Stimulated activated naive CD8-positive, alpha-beta T cell treated with anti-CD3 and anti-CD28 coated beads, Interleukin-15, amount 100 ng/mL, for 72 hours (primary cell): ENCODE measurements around the gene DDX51.

Source experiments
- ATAC-seq: fragments of 150-1000 bp; cut with Tn5 transposase; 2 replicates; pipeline ENCODE4 v1.10.0; 2021; ENCODE audit warnings: mild to moderate bottlenecking, moderate library complexity
- DNase-seq, 2 donors: peaks; one replicate each; pipeline ENCODE4 v3.0.0; 2021 to 2022
- H3K27ac Mint-ChIP-seq, 2 donors: one replicate each; pipeline ENCODE4 v1.8.0; 2022; ENCODE audit warnings: mild to moderate bottlenecking in 2 of 2, mixed read lengths in 2 of 2, moderate library complexity in 2 of 2
- H3K27me3 Mint-ChIP-seq: one replicate; pipeline ENCODE4 v1.8.0; 2022; ENCODE audit warnings: mixed read lengths
- H3K4me1 Mint-ChIP-seq: one replicate; pipeline ENCODE4 v1.8.0; 2022; ENCODE audit warnings: mild to moderate bottlenecking, mixed read lengths
- H3K4me3 Mint-ChIP-seq, 2 donors: one replicate each; pipeline ENCODE4 v1.8.0; 2022; ENCODE audit warnings: mild to moderate bottlenecking in 2 of 2, mixed read lengths in 2 of 2, moderate library complexity in 1 of 2
- H3K9me3 Mint-ChIP-seq, 2 donors: one replicate each; pipeline ENCODE4 v1.8.0; 2022; ENCODE audit warnings: mixed read lengths in 2 of 2

DDX51 gene

GRCh38 chr12:132132609-132133430 is 11.3 kb downstream of the DDX51 start:
- peak; percentile 29 for ATAC-seq
- Mint-ChIP-seq H3K27me3 (no peaks in the 10 kb centered on the region), H3K27ac (no peak overlapping the region), H3K4me3 (no peak overlapping the region), H3K4me1 (no peaks in the 10 kb centered on the region), H3K9me3 (peaks cover 5 to 9% of the 10 kb centered on the region in 2 donors)
- no peak for DNase-seq

GRCh38 chr12:132131952-132132351 is 12.2 kb downstream of the DDX51 start:
- ATAC-seq (no peak), DNase-seq (no peak)
- no peak overlapping the region for H3K4me3 Mint-ChIP-seq
- no peak overlapping the region for H3K27ac Mint-ChIP-seq
- H3K4me1 Mint-ChIP-seq: no peaks in the 10 kb centered on the region
- peaks cover 5 to 9% of the 10 kb centered on the region in 2 donors for H3K9me3 Mint-ChIP-seq
- H3K27me3 Mint-ChIP-seq: no peaks in the 10 kb centered on the region

- ATAC-seq (no peak), DNase-seq (no peak)
- Mint-ChIP-seq H3K4me3 (no peak overlapping the region), H3K9me3 (peaks cover 5 to 9% of the 10 kb centered on the region in 2 donors), H3K27ac (no peak overlapping the region), H3K4me1 (no peaks in the 10 kb centered on the region), H3K27me3 (no peaks in the 10 kb centered on the region)
Observed at GRCh38 chr12:132131229-132131628, 12.9 kb downstream of the DDX51 start.

GRCh38 chr12:132130690-132131089 is 13.4 kb downstream of the DDX51 start:
- H3K9me3 Mint-ChIP-seq: peaks cover 5 to 9% of the 10 kb centered on the region in 2 donors
- H3K4me3 Mint-ChIP-seq: no peak overlapping the region
- ATAC-seq: no peak
- DNase-seq: no peak
- H3K27me3 Mint-ChIP-seq: no peaks in the 10 kb centered on the region
- no peak overlapping the region for H3K27ac Mint-ChIP-seq
- H3K4me1 Mint-ChIP-seq: no peaks in the 10 kb centered on the region

- ATAC-seq: no peak
- H3K27ac Mint-ChIP-seq: peak overlapping the region in 1 of 2 donors; percentile 77
- H3K4me3 Mint-ChIP-seq: no peak overlapping the region
Observed at GRCh38 chr12:132129007-132129406, 15.1 kb downstream of the DDX51 start.

GRCh38 chr12:132127041-132127440 is 17.1 kb downstream of the DDX51 start:
- no peak for ATAC-seq
- Mint-ChIP-seq H3K4me3 (no peak overlapping the region), H3K9me3 (peaks cover 5 to 9% of the 10 kb centered on the region in 2 donors), H3K27ac (no peak overlapping the region), H3K27me3 (no peaks in the 10 kb centered on the region), H3K4me1 (no peaks in the 10 kb centered on the region)
- no peak for DNase-seq

More at GRCh38 chr12:132129007-132129406, 15.1 kb downstream of the DDX51 start:
- H3K27me3 Mint-ChIP-seq: no peaks in the 10 kb centered on the region
- peaks cover 5 to 9% of the 10 kb centered on the region in 2 donors for H3K9me3 Mint-ChIP-seq
- no peaks in the 10 kb centered on the region for H3K4me1 Mint-ChIP-seq
- DNase-seq: no peak

GRCh38 chr12:132125736-132126135 is 18.4 kb downstream of the DDX51 start:
- H3K9me3 Mint-ChIP-seq: peaks cover 5 to 9% of the 10 kb centered on the region in 2 donors
- no peak overlapping the region for H3K27ac Mint-ChIP-seq

GRCh38 chr12:132124766-132125425 is 19.2 kb downstream of the DDX51 start:
- H3K9me3 Mint-ChIP-seq: peaks cover 5 to 9% of the 10 kb centered on the region in 2 donors
- no peak overlapping the region for H3K4me3 Mint-ChIP-seq
- DNase-seq (no peak), ATAC-seq (peak; percentile 50)
- H3K27me3 Mint-ChIP-seq: no peaks in the 10 kb centered on the region
- H3K4me1 Mint-ChIP-seq: no peaks in the 10 kb centered on the region
- no peak overlapping the region for H3K27ac Mint-ChIP-seq

More at GRCh38 chr12:132125736-132126135, 18.4 kb downstream of the DDX51 start:
- ATAC-seq (no peak), DNase-seq (no peak)
- Mint-ChIP-seq H3K4me3 (no peak overlapping the region), H3K27me3 (no peaks in the 10 kb centered on the region), H3K4me1 (no peaks in the 10 kb centered on the region)

GRCh38 chr12:132123970-132124765 is 20.0 kb downstream of the DDX51 start:
- no peak overlapping the region for H3K27ac Mint-ChIP-seq
- no peak for DNase-seq
- no peaks in the 10 kb centered on the region for H3K27me3 Mint-ChIP-seq
- no peak for ATAC-seq
- no peaks in the 10 kb centered on the region for H3K4me1 Mint-ChIP-seq
- H3K9me3 Mint-ChIP-seq: peaks cover 2 to 5% of the 10 kb centered on the region in 2 donors
- H3K4me3 Mint-ChIP-seq: no peak overlapping the region

GRCh38 chr12:132121283-132121682 is 22.8 kb downstream of the DDX51 start:
- no peak for DNase-seq
- Mint-ChIP-seq H3K27ac (no peak overlapping the region), H3K4me3 (no peak overlapping the region)

GRCh38 chr12:132118876-132119275 is 25.2 kb downstream of the DDX51 start:
- H3K9me3 Mint-ChIP-seq: no peaks in the 10 kb centered on the region
- H3K4me1 Mint-ChIP-seq: no peaks in the 10 kb centered on the region
- ATAC-seq (no peak), DNase-seq (no peak)
- no peak overlapping the region for H3K27ac Mint-ChIP-seq
- H3K4me3 Mint-ChIP-seq: no peak overlapping the region
- no peaks in the 10 kb centered on the region for H3K27me3 Mint-ChIP-seq

More at GRCh38 chr12:132121283-132121682, 22.8 kb downstream of the DDX51 start:
- Mint-ChIP-seq H3K27me3 (no peaks in the 10 kb centered on the region), H3K4me1 (no peaks in the 10 kb centered on the region), H3K9me3 (no peaks in the 10 kb centered on the region)
- no peak for ATAC-seq

GRCh38 chr12:132117558-132117875 is 26.6 kb downstream of the DDX51 start:
- DNase-seq (no peak), ATAC-seq (peak; percentile 57)
- Mint-ChIP-seq H3K4me1 (no peaks in the 10 kb centered on the region), H3K4me3 (no peak overlapping the region), H3K9me3 (no peaks in the 10 kb centered on the region), H3K27me3 (no peaks in the 10 kb centered on the region), H3K27ac (peak overlapping the region in 1 of 2 donors; percentile 94)

- Mint-ChIP-seq H3K27me3 (no peaks in the 10 kb centered on the region), H3K27ac (no peak overlapping the region), H3K4me3 (no peak overlapping the region), H3K4me1 (no peaks in the 10 kb centered on the region), H3K9me3 (no peaks in the 10 kb centered on the region)
- ATAC-seq: peak; percentile 18
- DNase-seq: no peak
Observed at GRCh38 chr12:132116709-132117557, 27.2 kb downstream of the DDX51 start.

- Mint-ChIP-seq H3K9me3 (no peaks in the 10 kb centered on the region), H3K4me3 (no peak overlapping the region), H3K4me1 (no peaks in the 10 kb centered on the region), H3K27me3 (no peaks in the 10 kb centered on the region), H3K27ac (peak overlapping the region in 1 of 2 donors; percentile 54)
- DNase-seq: no peak
- ATAC-seq: no peak
Observed at GRCh38 chr12:132115500-132115899, 28.6 kb downstream of the DDX51 start.

GRCh38 chr12:132114667-132115066 is 29.5 kb downstream of the DDX51 start:
- Mint-ChIP-seq H3K27me3 (no peaks in the 10 kb centered on the region), H3K27ac (peak overlapping the region in 1 of 2 donors; percentile 52)

More at GRCh38 chr12:132114667-132115066, 29.5 kb downstream of the DDX51 start:
- no peak overlapping the region for H3K4me3 Mint-ChIP-seq
- no peaks in the 10 kb centered on the region for H3K9me3 Mint-ChIP-seq
- no peak for DNase-seq
- H3K4me1 Mint-ChIP-seq: no peaks in the 10 kb centered on the region
- no peak for ATAC-seq
